Liver (tissue), 9 donors: ENCODE measurements around the gene PLCD3. TPM values are rescaled to one million over a fixed set of nuclear protein-coding genes. Genes with fewer than 3 reads are reported as not detected.

ENCODE experiments used
- DNase-seq: peaks from one replicate; pipeline ENCODE4 v3.0.0-alpha.2; 2017; ENCODE audit warnings: low spot score
- H3K27ac ChIP-seq, 2 donors: one replicate each; pipeline ENCODE4 v1.7.0; 2013; ENCODE audit warnings: inconsistent platforms in 2 of 2, low read length in 2 of 2, control low read depth in 1 of 2, low read depth in 1 of 2, mild to moderate bottlenecking in 1 of 2
- H3K27me3 ChIP-seq, 4 donors: one replicate each; pipeline versions ENCODE4 v1.6.1 to v1.7.0; 2013; ENCODE audit warnings: low read length in 3 of 4, inconsistent platforms in 1 of 4, mild to moderate bottlenecking in 1 of 4, moderate library complexity in 1 of 4; ENCODE audit not compliant: control insufficient read depth in 4 of 4, insufficient read depth in 4 of 4
- H3K36me3 ChIP-seq, 4 donors: one replicate each; pipeline versions ENCODE4 v1.6.1 to v1.7.0; 2013; ENCODE audit warnings: low read length in 3 of 4, mild to moderate bottlenecking in 3 of 4, low read depth in 1 of 4, moderate library complexity in 1 of 4; ENCODE audit not compliant: control insufficient read depth in 4 of 4, insufficient read depth in 3 of 4
- H3K4me1 ChIP-seq, 4 donors: one replicate each; pipeline versions ENCODE4 v1.6.1 to v1.7.0; 2013; ENCODE audit warnings: low read length in 3 of 4, mild to moderate bottlenecking in 3 of 4, moderate library complexity in 1 of 4; ENCODE audit not compliant: control insufficient read depth in 4 of 4, insufficient read depth in 4 of 4
- H3K4me3 ChIP-seq, 3 donors: one replicate each; pipeline versions ENCODE4 v1.6.1 to v1.7.0; 2013; ENCODE audit warnings: low read length in 3 of 3, control low read depth in 1 of 3, low read depth in 1 of 3, mild to moderate bottlenecking in 1 of 3
- H3K9ac ChIP-seq, 2 donors: one replicate each; pipeline ENCODE4 v1.7.0; 2013; ENCODE audit warnings: low read length in 2 of 2, mild to moderate bottlenecking in 2 of 2, moderate library complexity in 2 of 2, control low read depth in 1 of 2, low read depth in 1 of 2
- H3K9me3 ChIP-seq, 4 donors: one replicate each; pipeline versions ENCODE4 v1.6.1 to v1.7.0; 2013; ENCODE audit warnings: low read length in 3 of 4; ENCODE audit not compliant: control insufficient read depth in 4 of 4
- ATF3 ChIP-seq: IDR thresholded peaks from 2 replicates; pipeline ENCODE4 v1.6.1; 2016; ENCODE audit warnings: antibody characterized with exemption
- CTCF ChIP-seq: fragments of 150-350 bp; IDR thresholded peaks from 2 replicates; pipeline ENCODE4 v1.5.1; 2017; ENCODE audit warnings: improper control_type of control experiment, low read depth, low read length; ENCODE audit not compliant: missing input control
- EGR1 ChIP-seq, 2 donors: IDR thresholded peaks; 2 replicates each; pipeline ENCODE4 v1.6.1; 2016 to 2018; ENCODE audit warnings: antibody characterized with exemption in 2 of 2, low read depth in 2 of 2
- FOXA1 ChIP-seq: IDR thresholded peaks from 2 replicates; pipeline ENCODE4 v1.6.1; 2016; ENCODE audit warnings: antibody characterized with exemption
- FOXA2 ChIP-seq: IDR thresholded peaks from 2 replicates; pipeline ENCODE4 v1.6.1; 2016; ENCODE audit warnings: antibody characterized with exemption
- HNF4G ChIP-seq: IDR thresholded peaks from 2 replicates; pipeline ENCODE4 v1.6.1; 2016; ENCODE audit warnings: antibody characterized with exemption
- JUND ChIP-seq, 2 donors: IDR thresholded peaks; 2 replicates each; pipeline ENCODE4 v1.6.1; 2016; ENCODE audit warnings: antibody characterized with exemption in 2 of 2
- RAD21 ChIP-seq, 2 donors: IDR thresholded peaks; 2 replicates each; pipeline ENCODE4 v1.6.1; 2016; ENCODE audit warnings: antibody characterized with exemption in 2 of 2, mild to moderate bottlenecking in 2 of 2
- REST ChIP-seq: IDR thresholded peaks from 2 replicates; pipeline ENCODE4 v1.6.1; 2016; ENCODE audit warnings: antibody characterized with exemption, mild to moderate bottlenecking
- RXRA ChIP-seq, 2 donors: IDR thresholded peaks; 2 replicates each; pipeline ENCODE4 v1.6.1; 2017 to 2018; ENCODE audit warnings: antibody characterized with exemption in 2 of 2, mild to moderate bottlenecking in 1 of 2
- SP1 ChIP-seq: IDR thresholded peaks from 2 replicates; pipeline ENCODE4 v1.6.1; 2018; ENCODE audit warnings: antibody characterized with exemption, mild to moderate bottlenecking
- TAF1 ChIP-seq: conservative IDR thresholded peaks from 2 replicates; pipeline ENCODE4 v1.6.1; 2016; ENCODE audit warnings: antibody characterized with exemption, mild to moderate bottlenecking
- YY1 ChIP-seq: IDR thresholded peaks from 2 replicates; pipeline ENCODE4 v1.6.1; 2016; ENCODE audit warnings: antibody characterized with exemption, mild to moderate bottlenecking
- WGBS: extraction: QIAGEN DNeasy Blood & Tissue Kit; methylation state at CpG from one replicate; pipeline ENCODE4 v1.1.7; 2013; 5-methylcytosine and 5-hydroxymethylcytosine counted together
- polyA plus RNA-seq, 2 donors: library from polyadenylated mRNA; stranded (reverse) in 1 of 2; unstranded in 1 of 2; fragments of 200-250 nt in 1 of 2; fragments of >200 nt in 1 of 2; fragmentation: Nextera tagmentation in 1 of 2; extraction: Ambion mirVana in 1 of 2; gene quantifications; one replicate each; pipeline versions ENCODE4 v1.2.1 to v1.2.3, GENCODE V29; 2013 to 2015
- total RNA-seq, 2 donors: library from RNA; depleted of rRNA; stranded (reverse); fragments of >200 nt; gene quantifications; one replicate each; pipeline ENCODE4 v1.2.3, GENCODE V29; 2014
- donor health status: healthy.
- donor health status: healthy.
- donor health status: healthy.
- donor health status: healthy.
- donor health status: healthy.

The PLCD3 gene
- total and polyA plus RNA-seq, 4 donors, result 0.28 to 2.3 (median 1.4) TPM

GRCh38 chr17:45123930-45124796 is 8.2 kb downstream of the PLCD3 start:
- no peak for DNase-seq
- H3K27ac ChIP-seq, result no peak overlapping the region
- no peaks in the 10 kb centered on the region for H3K9me3 ChIP-seq
- H3K4me3 ChIP-seq, result no peak overlapping the region
- H3K4me1 ChIP-seq, result no peaks in the 10 kb centered on the region
- no peak for TF ChIP-seq YY1
- no peak for TF ChIP-seq JUND (IDR thresholded peaks at IDR 0.05)
- TF ChIP-seq HNF4G, result no peak
- TF ChIP-seq FOXA1, result no peak
- TF ChIP-seq RXRA (IDR thresholded peaks at IDR 0.05), result no peak
- TF ChIP-seq CTCF, result no peak
- 86% methylated on average over 15 of the region's 15 CpGs for WGBS
- no peak overlapping the region for H3K9ac ChIP-seq
- no peaks in the 10 kb centered on the region for H3K27me3 ChIP-seq
- H3K36me3 ChIP-seq, result no peaks in the 10 kb centered on the region

GRCh38 chr17:45123076-45123770 is 9.1 kb downstream of the PLCD3 start:
- no peaks in the 10 kb centered on the region for H3K36me3 ChIP-seq
- H3K27me3 ChIP-seq, result no peaks in the 10 kb centered on the region
- H3K4me3 ChIP-seq, result no peak overlapping the region
- H3K9ac ChIP-seq, result no peak overlapping the region
- WGBS, result 79% methylated on average over 6 of the region's 6 CpGs
- no peak overlapping the region for H3K27ac ChIP-seq
- TF ChIP-seq TAF1 (no peak), FOXA2 (no peak), ATF3 (no peak), HNF4G (no peak), SP1 (no peak), EGR1 (IDR thresholded peaks at IDR 0.05; ENCODE audit: low read depth in 2 of 2) (no peak), REST (no peak), RAD21 (IDR thresholded peaks at IDR 0.05) (no peak)
- no peaks in the 10 kb centered on the region for H3K4me1 ChIP-seq
- DNase-seq, result no peak
- no peaks in the 10 kb centered on the region for H3K9me3 ChIP-seq
